ENCODE data around the gene WDR11.

WDR11 gene
- total RNA-seq = 61.7 to 94.3 reads per million in 2 experiments

- DNase-seq (ENCODE audit: low read depth) = peak; percentile 29
These were observed at the start of gene WDR11 for GRCh38 chr10:120850911-120851865. TSS of gene WDR11 (plus strand) at chr10:120851362. CDS start at chr10:120851421, 59 bp downstream.

DNA sequence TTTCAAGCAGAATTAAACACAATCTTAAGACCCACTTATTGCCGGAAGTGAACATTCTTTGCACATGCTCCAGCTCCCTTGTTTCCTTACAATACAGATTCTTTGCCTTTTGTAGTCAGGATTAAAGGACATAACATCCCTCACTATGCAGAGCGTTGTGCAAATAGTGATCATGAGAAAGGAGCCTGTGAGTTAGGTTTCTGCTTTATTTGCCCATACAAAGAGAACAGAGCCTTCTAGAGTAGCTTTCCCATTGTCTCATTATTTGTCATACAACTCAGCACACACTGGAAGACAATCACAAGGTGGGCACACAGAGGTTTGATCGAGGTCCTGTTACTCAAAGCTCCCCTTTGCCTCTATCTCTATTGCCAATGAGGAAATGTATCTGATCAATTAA lies 48.2 kb upstream of the WDR11 start:
- DNase-seq (ENCODE audit: low read depth) = no peak

GRCh38 chr10:120803972-120804371 lies 47.2 kb upstream of the WDR11 start:
- no peak for DNase-seq (ENCODE audit: low read depth)

GRCh38 chr10:120805014-120805812 lies 45.9 kb upstream of the WDR11 start:
- DNase-seq (ENCODE audit: low read depth) = no peak

GRCh38 chr10:120806081-120806480 lies 45.1 kb upstream of the WDR11 start:
- DNase-seq (ENCODE audit: low read depth) = no peak

GRCh38 chr10:120810298-120810697 lies 40.9 kb upstream of the WDR11 start:
- DNase-seq (ENCODE audit: low read depth) = no peak

DNA sequence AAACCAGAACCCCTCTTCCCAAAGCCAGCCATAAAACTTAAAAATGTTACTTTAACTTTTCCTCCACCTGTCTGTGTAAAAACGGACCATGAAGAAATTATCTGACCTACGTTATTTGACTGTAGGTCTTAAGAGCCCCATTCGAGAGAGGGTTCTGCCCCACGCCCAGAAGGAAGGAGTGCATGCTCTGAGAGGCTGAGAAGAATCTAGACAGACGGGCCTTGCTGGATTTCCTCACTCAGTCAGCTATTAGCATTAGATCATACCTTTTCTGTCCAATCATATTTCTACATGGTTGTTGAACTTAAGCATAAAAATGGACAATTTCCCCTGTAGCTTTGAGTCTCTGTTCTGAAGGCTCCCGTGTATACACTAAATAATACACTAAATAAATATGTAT lies 38.1 kb upstream of the WDR11 start:
- DNase-seq (ENCODE audit: low read depth) = no peak

DNA sequence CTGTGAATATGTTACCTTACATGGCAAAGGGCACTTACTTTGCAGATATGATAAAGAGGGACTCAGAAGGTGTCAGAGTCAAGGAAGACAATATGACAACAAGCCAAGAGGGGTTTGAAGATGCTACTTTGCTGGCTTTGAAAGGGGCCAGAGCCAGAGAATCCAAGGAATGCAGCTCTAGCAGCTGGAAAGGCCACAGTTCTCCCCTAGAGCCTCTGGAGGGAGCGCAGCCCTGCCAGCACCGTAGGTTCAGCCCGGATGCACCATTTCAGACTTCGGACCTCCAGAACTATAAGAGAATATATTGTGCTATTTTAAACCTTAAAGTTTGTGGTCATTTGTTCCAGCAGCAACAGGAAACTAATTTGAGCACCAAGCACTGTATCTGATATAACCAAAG lies 32.9 kb upstream of the WDR11 start:
- no peak for DNase-seq (ENCODE audit: low read depth)

DNA sequence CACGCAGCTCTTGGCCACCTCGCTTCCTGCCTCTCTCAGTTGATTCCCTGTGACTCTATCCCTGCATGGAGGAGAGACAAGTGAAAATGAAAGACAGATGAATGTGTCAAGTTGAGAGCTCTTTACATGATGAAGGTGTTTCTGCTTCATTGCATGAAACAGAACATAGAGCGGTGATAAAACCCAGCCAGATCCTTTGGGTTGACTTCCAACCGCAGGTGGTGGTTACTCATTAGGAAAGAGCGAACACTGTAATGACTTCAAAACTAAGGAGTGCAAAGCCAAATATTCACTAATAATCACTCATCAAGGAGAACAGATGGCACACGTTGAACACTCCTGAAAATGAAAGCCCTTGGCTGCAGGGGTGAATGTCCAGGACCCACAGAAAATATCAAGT lies 31.8 kb upstream of the WDR11 start:
- no peak for DNase-seq (ENCODE audit: low read depth)

GRCh38 chr10:120823266-120823665 lies 27.9 kb upstream of the WDR11 start:
- no peak for DNase-seq (ENCODE audit: low read depth)

DNA sequence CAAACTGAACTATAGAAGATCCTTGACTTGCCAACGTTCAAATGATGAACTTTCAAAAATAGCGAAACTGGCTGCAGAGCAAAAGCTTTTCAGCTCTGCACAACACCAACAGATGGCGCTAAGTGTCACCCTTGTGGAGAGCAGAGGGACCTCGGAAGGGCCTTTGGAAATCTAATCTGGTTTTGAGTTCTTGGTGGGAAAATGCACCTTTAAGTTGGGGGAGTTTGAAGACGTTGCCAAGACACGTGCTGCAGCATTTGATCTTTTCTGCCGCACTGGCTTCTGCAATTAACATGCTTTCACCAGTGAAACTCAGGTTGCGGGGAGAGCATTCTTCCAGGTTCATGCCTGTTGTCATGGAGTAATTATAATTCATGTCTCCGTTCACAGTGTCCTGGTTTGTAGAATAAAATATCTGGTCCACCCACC lies 26.3 kb upstream of the WDR11 start:
- no peak for DNase-seq (ENCODE audit: low read depth)

- no peak for DNase-seq (ENCODE audit: low read depth)
These were observed 25.0 kb upstream of the WDR11 start for GRCh38 chr10:120825878-120826769.

DNA sequence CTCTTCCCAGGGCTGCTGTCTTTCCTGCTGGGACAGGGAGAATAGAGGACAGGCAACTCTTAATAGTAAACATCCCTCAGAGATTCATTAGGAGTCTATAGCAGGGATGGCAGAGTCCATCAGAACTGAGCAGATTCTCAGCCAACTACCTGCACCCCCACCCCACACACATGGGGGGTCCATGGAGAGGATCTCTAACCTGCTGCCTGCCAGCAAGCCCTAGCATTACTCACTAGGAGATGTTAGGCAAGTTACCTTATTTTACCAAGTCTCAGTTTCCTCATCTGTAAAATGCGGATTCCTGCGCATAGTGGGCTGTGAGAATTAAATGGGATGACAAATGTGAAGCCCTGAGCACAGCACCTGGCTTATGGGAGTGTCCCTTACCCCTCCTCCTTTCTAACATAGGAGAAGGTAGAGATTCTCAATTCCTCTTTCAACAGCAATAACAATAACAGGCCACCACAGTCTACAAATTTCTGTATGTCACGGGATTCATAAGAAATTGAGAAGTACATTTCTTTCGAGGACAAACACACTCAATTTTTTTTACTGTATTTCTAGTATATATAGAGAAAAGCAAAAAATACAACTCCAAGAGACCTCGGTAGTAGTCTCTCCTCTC lies 23.8 kb upstream of the WDR11 start:
- no peak for DNase-seq (ENCODE audit: low read depth)

GRCh38 chr10:120828763-120829319 lies 22.3 kb upstream of the WDR11 start:
- no peak for DNase-seq (ENCODE audit: low read depth)

GRCh38 chr10:120832106-120832505 lies 19.1 kb upstream of the WDR11 start:
- DNase-seq (ENCODE audit: low read depth) = no peak

- no peak for DNase-seq (ENCODE audit: low read depth)
These were observed 17.8 kb upstream of the WDR11 start for GRCh38 chr10:120833222-120833928.

DNA sequence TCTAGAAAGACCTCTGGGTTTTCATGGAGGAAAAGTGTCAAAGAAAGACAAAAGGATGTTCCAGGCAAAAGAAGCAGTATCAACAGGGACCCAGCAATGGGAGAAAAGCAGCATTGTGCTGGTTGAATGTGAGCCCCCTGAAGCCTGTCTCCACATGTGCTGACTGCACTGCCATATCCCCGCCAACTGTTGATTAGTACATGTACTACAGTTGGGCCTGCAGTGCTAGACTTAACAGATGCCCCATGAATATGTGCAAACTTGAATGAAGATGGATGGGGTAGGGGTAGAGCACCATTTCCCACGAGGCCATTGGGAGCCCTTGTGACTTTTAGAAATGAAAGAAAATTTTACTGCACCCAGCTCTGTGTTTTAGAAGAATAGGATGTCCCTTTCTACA lies 15.6 kb upstream of the WDR11 start:
- no peak for DNase-seq (ENCODE audit: low read depth)

- no peak for DNase-seq (ENCODE audit: low read depth)
These were observed 12.2 kb upstream of the WDR11 start for GRCh38 chr10:120838941-120839340.

DNA sequence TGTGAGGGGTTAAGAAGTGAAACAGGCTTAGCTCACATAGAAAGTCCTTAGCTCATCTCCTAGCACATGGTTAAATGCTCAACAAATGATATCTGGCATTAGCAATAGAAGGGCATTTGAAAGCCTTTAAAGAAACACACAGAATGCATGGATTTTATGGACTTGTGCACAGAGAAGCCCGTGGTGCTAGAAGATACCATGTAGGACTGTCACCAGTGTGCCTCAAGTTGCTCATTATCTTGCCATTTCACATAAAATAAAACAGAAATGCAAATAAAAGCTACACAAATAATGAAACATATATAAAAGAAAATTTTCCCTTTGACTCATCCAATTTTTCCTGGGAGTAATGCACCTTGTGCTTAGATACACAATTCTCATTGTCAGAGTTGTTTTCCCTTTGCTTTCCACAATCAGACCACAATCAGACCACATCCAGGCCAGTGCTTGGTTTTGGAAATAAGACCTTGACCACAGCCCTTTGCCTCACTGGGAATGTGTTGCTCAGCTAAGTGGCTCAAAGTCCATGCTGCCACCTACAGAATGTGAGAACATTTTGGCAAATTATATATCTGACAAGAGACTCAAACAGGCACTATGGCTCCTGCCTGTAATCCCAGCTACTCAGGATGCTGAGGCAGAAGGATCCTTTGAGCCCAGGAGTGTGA lies 9.5 kb upstream of the WDR11 start:
- no peak for DNase-seq (ENCODE audit: low read depth)

DNA sequence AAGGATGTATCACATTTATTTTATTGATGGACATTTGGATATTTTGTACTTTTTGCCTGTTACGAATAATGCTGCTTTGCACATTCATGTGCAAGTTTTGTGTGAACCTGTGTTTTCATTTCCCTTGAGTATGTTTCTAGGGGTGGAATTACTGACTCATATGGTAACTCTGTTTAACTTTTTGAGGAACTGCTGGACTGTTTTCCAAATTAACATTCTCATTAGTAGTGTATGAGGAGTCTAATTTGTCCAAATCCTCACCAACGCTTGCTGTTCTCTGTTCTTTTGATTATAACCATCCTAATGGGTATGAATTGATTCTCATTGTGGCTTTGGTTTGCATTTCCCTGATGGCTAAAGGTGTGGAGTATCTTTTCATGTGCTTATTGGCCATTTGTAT lies 3.2 kb downstream of the WDR11 start:
- DNase-seq (ENCODE audit: low read depth) = no peak

Data from T follicular helper cell (primary cell).